Caco-2 (cell line): Measurements from ENCODE around the gene SCG5. TPM values are rescaled to one million over a fixed set of nuclear protein-coding genes. Genes with fewer than 3 reads are reported as not detected.
A peak's percentile ranks its signal among the peaks of the same experiment; 100 is the strongest.

Experiments used
- BruUV-seq: library from RNA; stranded (reverse); fragments of 400-500 nt; replicated peaks from 2 replicates; lab custom pipeline; 2021; lab: Mats Ljungman, UMichigan
- CTCF ChIA-PET: fragments of 300-600 bp; sonication (Branson Sonifier 250); formaldehyde crosslinking; loops from one replicate; lab custom pipeline; 2022; ENCODE audit warnings: antibody characterized with exemption; lab: Charles Lee
- POLR2A ChIA-PET: fragments of 300-600 bp; sonication (Branson Sonifier 250); formaldehyde crosslinking; loops from one replicate; lab custom pipeline; 2022; ENCODE audit warnings: antibody characterized with exemption; lab: Charles Lee
- DNase-seq, 2 experiments: peaks; one replicate each; pipeline versions ENCODE4 v3.0.0 to v3.0.0-alpha.2; 2020 to 2022
- H3K27me3 ChIP-seq: replicated peaks from 2 replicates; pipeline ENCODE4 v1.6.0; 2011; ENCODE audit warnings: low read length; ENCODE audit not compliant: control insufficient read depth, insufficient read depth
- H3K36me3 ChIP-seq: 2 replicates; pipeline ENCODE4 v1.5.1; 2011; ENCODE audit warnings: low read length; ENCODE audit not compliant: control insufficient read depth, insufficient read depth
- H3K4me1 ChIP-seq: fragments of 250-450 bp; sonication (Bioruptor Pico); 2 replicates; pipeline ENCODE4 v1.5.1; 2020; ENCODE audit warnings: mild to moderate bottlenecking
- H3K4me3 ChIP-seq: 2 replicates; pipeline ENCODE4 v1.5.1; 2011; ENCODE audit warnings: low read depth, mild to moderate bottlenecking, control low read depth, low read length
- H3K9me3 ChIP-seq: fragments of 250-450 bp; sonication (Bioruptor Pico); 2 replicates; pipeline ENCODE4 v1.5.1; 2020; ENCODE audit warnings: mild to moderate bottlenecking, moderate library complexity
- H3K27ac Mint-ChIP-seq: one replicate; pipeline ENCODE4 v1.8.0; 2022; ENCODE audit warnings: mixed read lengths; ENCODE audit not compliant: unreplicated experiment
- H3K27me3 Mint-ChIP-seq: one replicate; pipeline ENCODE4 v1.8.0; 2022; ENCODE audit warnings: mixed read lengths; ENCODE audit not compliant: insufficient read depth, unreplicated experiment
- H3K36me3 Mint-ChIP-seq: one replicate; pipeline ENCODE4 v1.8.0; 2022; ENCODE audit warnings: mild to moderate bottlenecking, mixed read lengths; ENCODE audit not compliant: insufficient read depth, unreplicated experiment
- H3K4me1 Mint-ChIP-seq: one replicate; pipeline ENCODE4 v1.8.0; 2022; ENCODE audit warnings: low read depth, mixed read lengths; ENCODE audit not compliant: unreplicated experiment
- H3K4me3 Mint-ChIP-seq: one replicate; pipeline ENCODE4 v1.8.0; 2022; ENCODE audit warnings: mild to moderate bottlenecking, moderate library complexity, mixed read lengths; ENCODE audit not compliant: unreplicated experiment
- H3K9me3 Mint-ChIP-seq: one replicate; pipeline ENCODE4 v1.8.0; 2022; ENCODE audit warnings: mixed read lengths; ENCODE audit not compliant: unreplicated experiment
- CTCF ChIP-seq, 2 experiments: fragments of 200-600 bp in 1 of 2; IDR thresholded peaks; 1 replicate in 1 of 2; 2 replicates in 1 of 2; pipeline versions ENCODE4 v1.5.1 to v1.8.0; 2011 to 2022; ENCODE audit warnings: antibody characterized with exemption in 1 of 2, control low read depth in 1 of 2, inconsistent platforms in 1 of 2, low read depth in 1 of 2, low read length in 1 of 2, mild to moderate bottlenecking in 1 of 2, moderate library complexity in 1 of 2; ENCODE audit not compliant: insufficient read depth in 1 of 2, severe bottlenecking in 1 of 2, unreplicated experiment in 1 of 2
- intact Hi-C: fragments of 100-400 bp; cut with micrococcal nuclease; formaldehyde crosslinking; loops from one replicate; pipeline ENCODE4 v1.10.0; 2022; ENCODE audit not compliant: unreplicated experiment
- total RNA-seq: library from RNA; stranded (reverse); gene quantifications from 2 replicates; pipeline ENCODE4 v1.2.3, GENCODE V29; 2022

SCG5 gene
- total RNA-seq, 1 experiment from 2014 or later: 1.5 TPM

- Histone ChIP-seq H3K9me3 (no peaks in the 10 kb centered on the region; the same call in 1 of the 2 replicates), H3K4me3 (no peak overlapping the region), H3K36me3 (no peaks in the 10 kb centered on the region), H3K4me1 (no peaks in the 10 kb centered on the region; the same call in 1 of the 2 replicates), H3K27me3 (no peaks in the 10 kb centered on the region)
- ChIA-PET CTCF (no interaction called here), POLR2A (no interaction called here)
- H3K27me3 Mint-ChIP-seq: no peaks in the 10 kb centered on the region
- no peak overlapping the region for H3K27ac Mint-ChIP-seq
- no peak for TF ChIP-seq CTCF (IDR thresholded peaks at IDR 0.05; ENCODE audit: insufficient read depth in 1 of 2, low read depth in 1 of 2, low read length in 1 of 2, severe bottlenecking in 1 of 2, unreplicated experiment in 1 of 2)
- no peak for DNase-seq
- BruUV-seq: TSS peak; percentile 26
- intact Hi-C loops: no loop called here
- H3K4me3 Mint-ChIP-seq: no peak overlapping the region
- no peaks in the 10 kb centered on the region for H3K4me1 Mint-ChIP-seq
- no peaks in the 10 kb centered on the region for H3K9me3 Mint-ChIP-seq
- H3K36me3 Mint-ChIP-seq: peaks cover 63% of the 10 kb centered on the region
Measured at GRCh38 chr15:32636908-32637567, 4.5 kb upstream of the SCG5 start.

DNA sequence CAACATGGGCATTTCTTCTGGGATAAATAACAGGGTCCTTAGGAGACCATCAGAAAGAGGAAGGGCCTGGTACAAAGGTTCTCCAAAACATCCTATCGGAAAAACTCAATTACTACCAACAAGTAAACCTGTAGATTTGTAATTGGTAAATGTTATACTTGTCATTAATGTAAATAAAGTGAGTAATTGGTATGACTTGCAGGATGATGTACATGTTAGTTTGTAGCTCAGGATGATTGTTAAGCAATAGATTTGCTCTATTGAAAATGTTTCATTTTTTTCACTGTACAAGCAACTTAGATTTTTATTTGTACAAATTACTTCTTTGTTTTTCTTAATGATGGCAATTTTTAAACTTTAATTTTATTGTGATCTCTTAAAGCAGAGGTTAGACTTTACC is 3.8 kb upstream of the SCG5 start:
- H3K4me1 ChIP-seq: no peaks in the 10 kb centered on the region; the same call in 1 of the 2 replicates
- no peak overlapping the region for H3K4me3 ChIP-seq
- no TSS peak for BruUV-seq
- TF ChIP-seq CTCF (IDR thresholded peaks at IDR 0.05; ENCODE audit: insufficient read depth in 1 of 2, low read depth in 1 of 2, low read length in 1 of 2, severe bottlenecking in 1 of 2, unreplicated experiment in 1 of 2): no peak
- H3K4me3 Mint-ChIP-seq: no peak overlapping the region
- H3K4me1 Mint-ChIP-seq: no peaks in the 10 kb centered on the region
- DNase-seq: no peak
- no peaks in the 10 kb centered on the region for H3K36me3 ChIP-seq
- no peaks in the 10 kb centered on the region for H3K27me3 ChIP-seq
- intact Hi-C loops: no loop called here
- ChIA-PET POLR2A (no interaction called here), CTCF (no interaction called here)
- H3K27me3 Mint-ChIP-seq: no peaks in the 10 kb centered on the region
- no peaks in the 10 kb centered on the region; the same call in 1 of the 2 replicates for H3K9me3 ChIP-seq
- no peaks in the 10 kb centered on the region for H3K9me3 Mint-ChIP-seq
- H3K36me3 Mint-ChIP-seq: peaks cover 64% of the 10 kb centered on the region
- H3K27ac Mint-ChIP-seq: no peak overlapping the region

DNA sequence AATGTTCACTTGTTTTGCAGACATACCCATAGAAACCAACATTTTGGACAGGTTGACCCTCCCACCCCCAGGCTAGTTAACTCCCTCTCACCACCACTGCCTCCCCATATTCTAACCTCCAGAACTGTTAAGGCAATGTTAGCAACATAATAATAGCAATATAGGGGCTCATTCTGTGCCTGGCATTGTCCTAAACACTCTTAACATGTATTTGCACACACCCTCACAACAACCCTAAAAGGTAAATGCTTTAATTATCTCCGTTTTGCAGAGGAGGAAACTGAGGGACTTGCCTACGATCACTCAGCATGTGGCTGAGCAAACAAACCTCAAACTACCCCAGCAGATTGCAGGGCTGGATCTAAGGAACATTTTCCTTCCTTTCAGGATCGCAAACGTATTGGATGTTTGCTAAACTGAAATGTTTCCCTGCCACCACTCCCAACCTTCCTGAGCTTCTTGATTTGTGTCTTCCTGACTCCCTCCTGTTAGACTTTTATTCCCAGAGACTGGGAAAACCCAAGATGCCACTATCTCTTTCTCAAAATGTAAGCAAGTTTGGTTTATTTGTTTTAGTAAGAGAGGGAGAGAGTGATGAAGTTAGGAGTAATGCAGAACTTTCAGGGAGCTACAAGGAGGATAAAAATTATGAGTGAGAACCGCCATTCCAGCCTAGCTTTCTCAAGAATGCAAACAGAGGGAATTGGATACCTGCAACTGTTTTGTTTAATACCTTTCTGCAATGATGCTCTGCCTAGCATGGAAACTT is 1.3 kb downstream of the SCG5 start:
- Histone ChIP-seq H3K27me3 (no peaks in the 10 kb centered on the region), H3K9me3 (no peaks in the 10 kb centered on the region; the same call in 1 of the 2 replicates), H3K4me1 (no peaks in the 10 kb centered on the region), H3K4me3 (no peak overlapping the region), H3K36me3 (no peaks in the 10 kb centered on the region)
- intact Hi-C loops: no loop called here
- peaks cover 25% of the 10 kb centered on the region for H3K36me3 Mint-ChIP-seq
- TF ChIP-seq CTCF (IDR thresholded peaks at IDR 0.05; ENCODE audit: insufficient read depth in 1 of 2, low read depth in 1 of 2, low read length in 1 of 2, severe bottlenecking in 1 of 2, unreplicated experiment in 1 of 2): no peak
- no peaks in the 10 kb centered on the region for H3K9me3 Mint-ChIP-seq
- ChIA-PET CTCF (no interaction called here), POLR2A (no interaction called here)
- no peak overlapping the region for H3K4me3 Mint-ChIP-seq
- H3K27me3 Mint-ChIP-seq: no peaks in the 10 kb centered on the region
- no peak for DNase-seq
- no peak overlapping the region for H3K27ac Mint-ChIP-seq
- no TSS peak for BruUV-seq
- no peaks in the 10 kb centered on the region for H3K4me1 Mint-ChIP-seq
